GM12878 (cell line): Measurements from ENCODE around the gene CPNE6. TPM values are rescaled to one million over a fixed set of nuclear protein-coding genes. Genes with fewer than 3 reads are reported as not detected.

Experiments
- ATAC-seq: fragments of 200-7000 bp; cut with Tn5 transposase; 3 replicates; pipeline ENCODE4 v1.9.1; 2020; ENCODE audit warnings: mild to moderate bottlenecking, moderate library complexity
- BruUV-seq: library from RNA; stranded (reverse); fragments of 400-500 nt; replicated peaks from 2 replicates; lab custom pipeline; 2021; lab: Mats Ljungman, UMichigan
- CTCF ChIA-PET: fragments of 300-600 bp; sonication (Branson Sonifier 250); formaldehyde crosslinking; extraction: SDS; loops from one replicate; lab custom pipeline; 2021; ENCODE audit warnings: inconsistent platforms; lab: Yijun Ruan, JAX
- POLR2A ChIA-PET: fragments of 350-600 bp; formaldehyde crosslinking; extraction: SDS; loops from one replicate; lab custom pipeline; 2021; ENCODE audit warnings: inconsistent platforms; lab: Charles Lee
- RAD21 ChIA-PET: fragments of 300-600 bp; sonication (Branson Sonifier 250); formaldehyde crosslinking; loops from one replicate; lab custom pipeline; 2023; ENCODE audit warnings: antibody characterized with exemption; ENCODE audit not compliant: unreplicated experiment; lab: Charles Lee
- SMC1A ChIA-PET: fragments of 300-600 bp; sonication (Branson Sonifier 250); formaldehyde crosslinking; loops from one replicate; lab custom pipeline; 2023; ENCODE audit not compliant: unreplicated experiment, uncharacterized antibody; lab: Charles Lee
- DNase-seq: peaks from one replicate; pipeline ENCODE4 v3.0.0-alpha.2; 2011; ENCODE audit warnings: low read depth, low spot score
- FAIRE-seq: peaks from 3 replicates; lab custom pipeline; 2011; peaks lifted over from hg19 to GRCh38; lab: Jason Lieb, UNC
- H2AFZ ChIP-seq: 2 replicates; pipeline ENCODE4 v1.6.0; 2011; ENCODE audit warnings: low read depth, low read length, control low read depth; ENCODE audit not compliant: control insufficient read depth
- H3K27ac ChIP-seq: 2 replicates; pipeline ENCODE4 v1.5.1; 2011; ENCODE audit warnings: control low read depth; ENCODE audit not compliant: control insufficient read depth, insufficient read depth
- H3K27me3 ChIP-seq, 2 experiments: replicated peaks in 1 of 2; 2 replicates each; pipeline versions ENCODE4 v1.6.0 to v1.6.1; 2011; ENCODE audit warnings: low read length in 1 of 2; ENCODE audit not compliant: control insufficient read depth in 2 of 2, insufficient read depth in 2 of 2
- H3K36me3 ChIP-seq, 2 experiments: 2 replicates each; pipeline ENCODE4 v1.5.1; 2011; ENCODE audit warnings: low read length in 1 of 2; ENCODE audit not compliant: control insufficient read depth in 2 of 2, insufficient read depth in 2 of 2
- H3K4me1 ChIP-seq: 2 replicates; pipeline ENCODE4 v1.6.1; 2011; ENCODE audit warnings: mild to moderate bottlenecking, low read length, moderate library complexity, mixed read lengths; ENCODE audit not compliant: control insufficient read depth, insufficient read depth
- H3K4me2 ChIP-seq: 2 replicates; pipeline ENCODE4 v1.6.0; 2011; ENCODE audit warnings: control low read depth; ENCODE audit not compliant: control insufficient read depth, insufficient read depth
- H3K4me3 ChIP-seq: fragments of 200-600 bp; sonication (generic); 2 replicates; pipeline ENCODE4 v1.5.1; 2016
- H3K79me2 ChIP-seq: 2 replicates; pipeline ENCODE4 v1.6.0; 2011; ENCODE audit warnings: low read length; ENCODE audit not compliant: control insufficient read depth, insufficient read depth
- H3K9ac ChIP-seq: 2 replicates; pipeline ENCODE4 v1.8.0; 2011; ENCODE audit warnings: low read length, control low read depth, mixed read lengths; ENCODE audit not compliant: control insufficient read depth, insufficient read depth
- H3K9me3 ChIP-seq: replicated peaks from 3 replicates; pipeline ENCODE4 v1.5.1; 2011; ENCODE audit warnings: mild to moderate bottlenecking, low read length; ENCODE audit not compliant: control insufficient read depth, insufficient read depth
- H4K20me1 ChIP-seq: 2 replicates; pipeline ENCODE4 v1.6.0; 2011; ENCODE audit not compliant: control insufficient read depth, insufficient read depth
- PBX3 ChIP-seq: IDR thresholded peaks from 2 replicates; pipeline ENCODE4 v1.6.1; 2011; ENCODE audit warnings: mild to moderate bottlenecking, low read depth, low read length, moderate library complexity; ENCODE audit not compliant: insufficient replicate concordance
- RAD21 ChIP-seq: IDR thresholded peaks from 2 replicates; pipeline ENCODE4 v1.6.1; 2011; ENCODE audit warnings: mild to moderate bottlenecking, low read depth, low read length, moderate library complexity; ENCODE audit not compliant: insufficient read depth
- SMAD1 ChIP-seq: fragments of 450-650 bp; IDR thresholded peaks from 2 replicates; pipeline ENCODE4 v1.6.1; 2018; ENCODE audit warnings: mild to moderate bottlenecking, low read depth; ENCODE audit not compliant: partially characterized antibody
- STAT3 ChIP-seq: IDR thresholded peaks from 2 replicates; pipeline ENCODE4 v1.6.1; 2011; ENCODE audit warnings: low read depth, low read length, improper control_type of control experiment
- TAF1 ChIP-seq: IDR thresholded peaks from 2 replicates; pipeline ENCODE4 v1.6.1; 2011; ENCODE audit warnings: mild to moderate bottlenecking, low read depth, low read length, borderline replicate concordance
- WGBS: methylation state at CpG from one replicate; pipeline ENCODE4 v1.1.6; 2016; ENCODE audit warnings: low lambda C conversion rate; ENCODE audit not compliant: insufficient replicate concordance, insufficient coverage; ENCODE audit errors: missing lambda C conversion rate; 5-methylcytosine and 5-hydroxymethylcytosine counted together
- in situ Hi-C: fragments of 300-500 bp; cut with MboI; formaldehyde crosslinking; loops from 9 replicates; pipeline ENCODE4 v1.14.3; 2018; ENCODE audit warnings: mixed read lengths
- intact Hi-C: fragments of 100-400 bp; cut with micrococcal nuclease; formaldehyde crosslinking; loops from one replicate; pipeline ENCODE4 v1.14.2; 2022; ENCODE audit not compliant: unreplicated experiment
- polyA plus RNA-seq, 11 experiments: library from polyadenylated mRNA; depleted of rRNA in 4 of 11; unstranded in 6 of 11; stranded (reverse) in 5 of 11; fragments of >200 nt; fragmentation: Nextera tagmentation in 4 of 11; fragmentation: Illumina TruSeq in 1 of 11; extraction: Ambion mirVana in 4 of 11; extraction: Trizol in 1 of 11; gene quantifications; 1 replicate in 1 of 11; 2 replicates in 10 of 11; pipeline versions ENCODE4 v1.2.1 to v1.2.3, GENCODE V29; 2011 to 2016; ENCODE audit warnings: inconsistent platforms in 2 of 11, missing spikeins in 2 of 11, low read depth in 1 of 11
- total RNA-seq, 4 experiments: library from RNA; depleted of rRNA in 3 of 4; stranded (reverse); fragments of >200 nt in 3 of 4; fragmentation: Illumina TruSeq in 1 of 4; extraction: Trizol in 1 of 4; gene quantifications; 2 replicates each; pipeline versions ENCODE4 v1.2.1 to v1.2.3, GENCODE V29; 2013 to 2021
- TF ChIP-seq, protein P1 (sequence below): fragments of 450-650 bp; IDR thresholded peaks from 2 replicates; pipeline ENCODE4 v1.6.1; 2014; ENCODE audit warnings: mild to moderate bottlenecking

Gene CPNE6
- total and polyA plus RNA-seq, 10 of the 15 experiments (the other 5 are each of a cell fraction or from before 2014, with no cell fraction given), result 0.06 to 0.43 (median 0.18) TPM; not detected in 3

DNA sequence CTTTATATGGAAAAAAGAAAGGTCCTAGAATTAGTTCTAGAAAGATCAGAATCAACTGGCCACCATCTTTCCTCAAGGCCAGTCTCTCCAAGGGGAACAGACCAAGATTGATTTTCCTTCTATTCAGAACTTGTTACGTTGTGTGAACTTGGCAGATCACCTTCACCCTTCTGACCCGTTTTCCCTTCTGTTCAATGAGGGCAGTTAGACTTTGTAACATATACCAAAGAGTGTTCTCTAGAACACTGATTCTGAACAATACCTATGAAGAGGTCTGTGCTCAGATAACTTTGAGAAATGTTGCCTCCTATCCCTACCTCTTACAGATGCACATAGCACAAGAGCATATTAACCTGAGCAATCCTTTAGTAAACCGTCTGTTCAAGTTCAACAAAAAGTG lies 12.1 kb downstream of the CPNE6 start:
- Histone ChIP-seq H3K36me3 (no peaks in the 10 kb centered on the region), H3K9ac (no peak overlapping the region), H3K4me1 (peaks cover 13% of the 10 kb centered on the region), H3K9me3 (no peaks in the 10 kb centered on the region), H3K27me3 (no peaks in the 10 kb centered on the region), H3K4me2 (no peak overlapping the region), H2AFZ (no peak overlapping the region), H3K4me3 (no peak overlapping the region), H4K20me1 (no peaks in the 10 kb centered on the region), H3K79me2 (no peaks in the 10 kb centered on the region), H3K27ac (no peak overlapping the region)
- POLR2A ChIA-PET, result interaction anchor here (1.3 kb wide), 1 partner anchor 32 kb away, joined by 3 read pairs; the partner anchor contains the start of gene CARMIL3
- SMC1A ChIA-PET, result interaction anchor here (1.5 to 5.2 kb wide), 2 partner anchors 8 to 27 kb away, joined by 3 to 51 read pairs; partner anchors contain the start of gene PCK2
- no TSS peak for BruUV-seq
- in situ Hi-C loops (no loop called here), intact Hi-C loops (no loop called here)
- RAD21 ChIA-PET, result interaction anchor here (1.3 to 3.3 kb wide), 2 partner anchors 17 to 24 kb away, joined by 3 to 17 read pairs; no protein-coding TSS in a partner anchor
- WGBS, result 72% methylated on average over 3 of the region's 3 CpGs
- ATAC-seq (no peak), FAIRE-seq (no peak), DNase-seq (no peak)
- CTCF ChIA-PET, result interaction anchor here (0.6 to 4.9 kb wide), 2 partner anchors 25 to 470 kb away, joined by 3 to 41 read pairs; no protein-coding TSS in a partner anchor
- TF ChIP-seq RAD21, result no peak
- no peak for TF ChIP-seq TAF1
- TF ChIP-seq, protein P1, sequence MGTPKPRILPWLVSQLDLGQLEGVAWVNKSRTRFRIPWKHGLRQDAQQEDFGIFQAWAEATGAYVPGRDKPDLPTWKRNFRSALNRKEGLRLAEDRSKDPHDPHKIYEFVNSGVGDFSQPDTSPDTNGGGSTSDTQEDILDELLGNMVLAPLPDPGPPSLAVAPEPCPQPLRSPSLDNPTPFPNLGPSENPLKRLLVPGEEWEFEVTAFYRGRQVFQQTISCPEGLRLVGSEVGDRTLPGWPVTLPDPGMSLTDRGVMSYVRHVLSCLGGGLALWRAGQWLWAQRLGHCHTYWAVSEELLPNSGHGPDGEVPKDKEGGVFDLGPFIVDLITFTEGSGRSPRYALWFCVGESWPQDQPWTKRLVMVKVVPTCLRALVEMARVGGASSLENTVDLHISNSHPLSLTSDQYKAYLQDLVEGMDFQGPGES, result no peak
- no peak for TF ChIP-seq STAT3
- no peak for TF ChIP-seq PBX3
- no peak for TF ChIP-seq SMAD1
